GM18870 (cell line): ENCODE measurements around the gene MTG2.

Experiments used
- ATAC-seq: cut with Tn5 transposase; IDR thresholded peaks from one replicate; pipeline ENCODE4 v1.9.1; 2021; ENCODE audit warnings: moderate library complexity; ENCODE audit not compliant: unreplicated experiment

Gene MTG2

DNA sequence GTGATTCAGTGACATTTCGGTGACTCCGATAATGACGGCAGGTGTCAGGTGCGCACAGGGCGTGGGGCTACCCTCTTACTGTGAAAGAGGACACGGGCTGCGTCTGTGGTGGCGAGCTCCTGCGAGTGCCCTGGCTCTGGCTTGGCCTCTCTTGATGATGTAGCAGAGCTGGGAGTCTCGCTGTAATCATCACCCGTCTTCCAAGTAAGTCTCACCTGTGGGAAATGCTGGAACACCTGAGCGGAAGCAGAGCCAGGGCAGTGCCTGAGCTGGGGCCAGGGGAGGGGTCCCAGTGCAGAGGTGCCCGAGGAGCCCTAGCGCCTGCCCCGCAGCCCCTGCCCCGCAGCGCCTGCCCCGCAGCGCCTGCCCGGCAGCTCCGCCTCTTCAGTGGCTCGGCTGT, 60.3 kb downstream of the MTG2 start:
- ATAC-seq, result no peak

DNA sequence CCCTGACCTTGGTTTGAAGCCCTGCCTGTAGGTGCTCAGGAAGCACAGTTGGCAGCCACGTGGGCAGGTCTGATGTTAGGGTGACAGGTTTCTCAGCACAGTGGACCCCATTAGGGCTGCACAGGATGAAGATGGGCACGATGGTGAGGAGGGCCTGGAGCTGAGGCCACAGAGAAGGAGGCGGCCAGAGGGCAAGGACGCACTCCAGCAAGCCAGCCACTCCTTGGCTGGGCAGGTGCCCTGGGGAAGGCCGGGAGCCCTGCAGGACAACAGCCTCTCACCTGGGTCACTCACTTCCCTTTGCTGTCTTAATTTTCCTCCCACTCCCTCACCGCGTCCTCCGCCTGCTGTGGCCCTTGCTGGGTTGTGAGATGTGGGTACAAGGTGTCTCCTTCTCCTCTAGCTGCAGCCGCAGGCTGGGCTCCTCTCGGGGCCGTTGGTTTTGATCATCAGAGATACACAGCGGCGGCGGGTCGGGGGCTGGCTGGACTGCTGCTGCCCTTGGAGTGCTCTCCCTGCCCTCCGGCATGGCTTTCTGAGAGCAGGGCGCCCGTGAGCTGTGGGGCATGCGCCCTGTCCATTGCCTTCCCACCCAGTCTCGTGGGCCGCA, 61.2 kb downstream of the MTG2 start:
- ATAC-seq, result no peak

DNA sequence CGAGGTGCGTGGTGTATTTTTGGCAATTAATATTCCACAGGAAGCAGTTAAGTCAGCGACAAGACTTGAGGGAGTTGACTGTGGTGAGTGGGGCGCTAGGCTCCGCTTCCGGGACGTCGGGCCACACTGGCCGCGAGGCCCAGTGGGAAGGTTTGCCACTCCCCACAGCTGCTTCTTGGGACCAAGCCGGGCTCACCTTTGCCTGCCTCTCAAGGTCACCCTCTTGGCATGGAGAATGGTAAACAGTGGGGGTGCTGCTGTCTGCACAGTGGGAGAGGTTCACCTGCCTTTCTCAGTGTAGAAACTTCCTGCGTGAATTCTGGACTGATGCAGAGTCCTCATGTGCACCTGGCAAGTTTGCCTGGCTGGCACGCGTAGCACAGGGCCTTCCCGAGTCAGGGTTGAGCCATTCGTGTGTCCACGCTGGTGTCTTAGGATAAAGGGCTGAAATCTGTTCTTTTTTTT, 61.8 kb downstream of the MTG2 start:
- no peak for ATAC-seq

DNA sequence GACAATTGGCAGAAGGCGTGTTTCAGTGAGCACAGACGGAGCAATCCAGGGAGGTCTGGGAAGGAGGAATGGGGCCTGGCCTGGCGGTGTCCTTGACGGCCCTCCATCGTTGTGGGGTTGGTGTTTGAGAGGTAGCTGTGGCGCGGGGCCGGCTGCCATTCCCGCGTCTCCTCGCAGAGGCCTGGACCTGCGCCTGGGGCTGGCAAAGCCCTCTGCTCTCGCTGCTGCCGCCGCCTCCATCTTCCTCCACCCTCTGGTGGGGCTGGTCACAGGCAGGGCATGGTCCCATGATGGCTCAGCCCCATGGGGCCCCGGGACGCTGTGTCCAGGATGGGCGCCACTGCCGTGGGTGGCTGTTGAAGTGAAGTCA, 63.1 kb downstream of the MTG2 start:
- ATAC-seq, result no peak

DNA sequence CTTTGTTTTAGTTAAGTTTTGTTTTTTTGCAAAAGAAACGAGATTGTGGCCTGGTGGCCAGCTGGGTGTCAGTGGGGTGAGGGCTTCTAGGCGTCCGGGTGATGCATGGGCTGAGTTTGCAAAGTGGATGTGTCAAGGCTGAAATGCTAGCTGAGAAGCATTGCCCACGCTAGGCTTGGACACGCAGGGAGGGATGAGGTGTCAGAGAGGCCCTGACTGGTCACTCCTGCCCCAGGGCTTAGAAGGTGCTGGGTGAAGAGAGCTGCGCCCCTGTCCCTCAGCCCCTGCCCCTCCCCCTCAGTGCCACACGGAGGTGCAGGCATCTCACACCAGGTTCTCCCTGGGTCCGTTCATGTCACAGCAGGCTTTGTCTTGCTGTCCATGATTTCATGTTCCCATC, 63.6 kb downstream of the MTG2 start:
- ATAC-seq, result no peak

DNA sequence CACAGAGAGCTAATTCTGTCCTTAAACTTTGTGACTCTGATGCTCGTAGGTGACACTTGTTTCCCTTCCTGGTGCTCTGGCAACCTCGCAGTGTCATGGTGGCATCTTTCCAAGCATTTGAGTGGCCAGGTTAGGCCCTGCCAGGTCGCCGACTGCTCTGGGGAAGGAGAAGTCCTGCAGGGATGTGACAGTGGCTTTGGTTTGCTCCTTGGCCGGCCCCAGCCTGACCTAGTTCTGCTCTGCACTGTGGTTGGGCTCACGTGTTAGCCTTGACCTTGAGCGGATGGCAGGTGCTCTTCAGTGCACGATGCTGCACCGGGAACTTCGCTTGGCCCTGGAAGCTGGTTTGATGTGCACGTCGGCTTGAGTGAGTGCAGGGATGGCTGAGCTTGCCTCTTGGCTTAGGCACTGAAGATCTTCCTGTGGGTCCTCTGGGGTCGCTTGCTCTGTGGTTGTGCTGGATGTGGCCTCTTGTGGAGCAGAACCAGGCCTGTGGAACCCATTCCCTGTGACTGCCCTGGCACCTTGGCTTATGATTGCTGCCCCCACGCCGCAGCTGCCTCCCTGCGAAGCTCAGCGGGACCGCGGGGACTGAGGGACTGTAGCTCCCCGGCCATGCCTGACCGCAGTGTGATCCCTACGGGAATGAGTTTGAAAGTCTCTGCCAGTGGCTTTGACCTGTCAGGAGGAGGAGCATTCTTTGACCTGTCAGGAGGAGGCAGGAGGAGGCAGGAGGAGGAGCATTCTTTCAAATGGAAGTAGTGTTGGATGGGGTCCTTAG, 64.2 kb downstream of the MTG2 start:
- ATAC-seq, result no peak

DNA sequence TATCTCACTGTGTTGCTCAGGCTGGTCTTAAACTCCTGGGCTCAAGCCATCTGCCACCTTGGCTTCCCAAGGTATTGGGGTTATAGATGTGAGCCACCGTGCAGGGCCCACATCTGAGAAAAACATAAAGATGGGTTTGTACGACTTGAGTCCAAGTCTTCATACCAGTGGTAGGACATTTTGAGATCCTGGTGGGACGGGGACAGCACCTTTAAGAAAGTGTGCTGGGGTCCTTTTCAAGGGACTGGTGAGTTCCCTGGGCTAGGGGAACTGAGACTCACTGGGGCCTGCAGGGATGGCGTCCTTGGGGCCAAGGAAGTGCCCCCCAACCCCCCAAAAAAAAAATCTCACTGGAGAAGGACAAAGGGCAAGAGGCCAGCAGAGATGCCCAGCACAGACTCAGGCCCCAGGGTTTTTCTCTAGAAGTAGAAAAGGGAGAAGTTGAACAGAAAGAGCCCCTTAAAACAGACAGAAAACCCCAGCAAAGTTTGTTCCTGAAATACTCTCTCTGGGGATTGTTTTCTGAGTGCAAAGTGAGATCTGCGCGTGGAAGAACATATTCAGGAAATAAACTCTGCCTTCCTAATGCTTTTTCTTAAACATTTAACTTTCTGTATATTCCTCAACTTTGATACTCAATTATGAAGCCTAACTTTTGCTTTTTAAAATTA, 66.2 kb downstream of the MTG2 start:
- ATAC-seq, result no peak

DNA sequence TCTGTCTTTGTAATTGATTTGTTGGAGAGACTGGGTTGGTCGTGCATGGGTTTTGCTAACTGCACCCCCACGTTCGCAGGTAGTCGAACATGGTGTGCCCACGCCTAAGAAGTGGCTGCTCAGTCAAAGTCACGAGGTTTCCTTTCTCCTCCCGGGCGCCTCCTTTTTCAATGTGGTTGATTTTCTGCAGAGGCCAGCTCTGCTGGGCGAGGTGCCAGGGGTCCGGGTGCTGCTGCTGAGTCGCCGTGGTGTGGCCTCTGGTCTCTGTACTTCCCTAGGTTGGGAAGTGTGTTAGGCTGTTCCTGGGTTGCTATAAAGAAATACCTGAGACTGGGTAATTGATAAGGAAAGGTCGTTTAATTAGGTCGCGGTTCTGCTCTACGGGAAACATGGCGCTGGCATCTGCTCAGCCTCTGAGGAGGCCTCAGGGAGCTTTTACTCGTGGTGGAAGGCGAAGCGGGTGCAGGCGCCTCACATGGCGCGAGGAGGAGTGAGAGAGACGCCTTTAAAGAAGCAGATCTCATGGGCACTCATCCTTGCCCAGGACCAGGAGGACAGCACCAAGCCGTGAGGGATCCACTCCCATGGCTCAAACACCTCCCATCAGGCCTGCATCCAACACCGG, 69.6 kb downstream of the MTG2 start:
- ATAC-seq, result no peak
